ENCODE measurements around the gene SEMA3D. TPM values are rescaled to one million over a fixed set of nuclear protein-coding genes. Genes with fewer than 3 reads are reported as not detected.

SEMA3D gene
- total and polyA plus RNA-seq, 2 of the 4 experiments (the other 2 are of a cell fraction): 2.9 to 13.6 TPM

- in situ Hi-C loops (cut with MboI; ENCODE audit: low sequenced_read_pairs): no loop called here
- no peaks in the 10 kb centered on the region; the same call in 1 of the 2 replicates for H3K4me1 ChIP-seq (ENCODE audit: control insufficient read depth, insufficient read depth, low read length)
These were observed 21.6 kb downstream of the SEMA3D start for GRCh38 chr7:85165263-85165662.

More at GRCh38 chr7:85165263-85165662, 21.6 kb downstream of the SEMA3D start:
- Histone ChIP-seq H3K9me3 (ENCODE audit: control insufficient read depth, insufficient read depth, low read length) (no peaks in the 10 kb centered on the region), H4K8ac (ENCODE audit: low read depth in 2 of 2, low read length in 2 of 2) (no peak overlapping the region), H3K18ac (ENCODE audit: low read depth, low read length) (no peak overlapping the region), H2BK5ac (ENCODE audit: low read depth, low read length, poor library complexity, severe bottlenecking) (no peak overlapping the region), H2BK120ac (ENCODE audit: low read depth, low read length) (no peak overlapping the region), H3K9me1 (ENCODE audit: insufficient read depth, low read length) (no peaks in the 10 kb centered on the region), H4K5ac (ENCODE audit: low read depth, low read length) (no peak overlapping the region), H3K4me2 (ENCODE audit: low read depth, low read length) (no peak overlapping the region), H2AK5ac (ENCODE audit: low read depth, low read length) (no peak overlapping the region), H3K56ac (ENCODE audit: extremely low read depth, insufficient read depth, low read length) (no peak overlapping the region), H3K9ac (ENCODE audit: low read depth, low read length) (no peak overlapping the region), H3K14ac (replicated peaks; ENCODE audit: low read depth, low read length) (no peak overlapping the region), H2AFZ (replicated peaks; ENCODE audit: low read length, poor library complexity) (no peak overlapping the region), H4K91ac (ENCODE audit: insufficient read depth, low read depth, low read length) (no peak overlapping the region), H2AK9ac (replicated peaks; ENCODE audit: low read depth, low read length, poor library complexity) (no peak overlapping the region), H2BK20ac (ENCODE audit: low read depth, low read length) (no peak overlapping the region), H4K20me1 (ENCODE audit: insufficient read depth, low read length) (no peaks in the 10 kb centered on the region), H3K27me3 (ENCODE audit: control insufficient read depth, insufficient read depth, low read length) (no peaks in the 10 kb centered on the region), H3K23ac (ENCODE audit: low read depth, low read length) (no peak overlapping the region), H3K4me3 (ENCODE audit: insufficient read depth, low read depth, low read length) (no peak overlapping the region), H3K27ac (ENCODE audit: insufficient read depth, low read length) (no peak overlapping the region), H2BK15ac (ENCODE audit: low read depth, low read length) (no peak overlapping the region), H3K79me1 (ENCODE audit: low read depth in 1 of 2, low read length in 2 of 2) (no peaks in the 10 kb centered on the region), H3K36me3 (ENCODE audit: control insufficient read depth, insufficient read depth, low read length) (no peaks in the 10 kb centered on the region), H3K4ac (ENCODE audit: low read depth, low read length) (no peak overlapping the region)
- intact Hi-C loops (cut with micrococcal nuclease): no loop called here
- no CpG with 5 or more reads among the region's 5 CpGs for WGBS, 2 experiments (ENCODE audit: extremely low coverage in 2 of 2, insufficient read length in 1 of 2)
- DNase-seq (no peak), ATAC-seq (ENCODE audit: low read depth) (no peak)
- BruUV-seq (replicated peaks): no TSS peak
- no peak for TF ChIP-seq RCOR1 (IDR thresholded peaks at IDR 0.05; ENCODE audit: insufficient replicate concordance, low read length)
- TF ChIP-seq MAZ (IDR thresholded peaks at IDR 0.05; ENCODE audit: borderline replicate concordance, low read depth, low read length): no peak
- no peak for TF ChIP-seq MXI1 (IDR thresholded peaks at IDR 0.05; ENCODE audit: borderline replicate concordance, low read depth, low read length)
- TF ChIP-seq, protein P1, sequence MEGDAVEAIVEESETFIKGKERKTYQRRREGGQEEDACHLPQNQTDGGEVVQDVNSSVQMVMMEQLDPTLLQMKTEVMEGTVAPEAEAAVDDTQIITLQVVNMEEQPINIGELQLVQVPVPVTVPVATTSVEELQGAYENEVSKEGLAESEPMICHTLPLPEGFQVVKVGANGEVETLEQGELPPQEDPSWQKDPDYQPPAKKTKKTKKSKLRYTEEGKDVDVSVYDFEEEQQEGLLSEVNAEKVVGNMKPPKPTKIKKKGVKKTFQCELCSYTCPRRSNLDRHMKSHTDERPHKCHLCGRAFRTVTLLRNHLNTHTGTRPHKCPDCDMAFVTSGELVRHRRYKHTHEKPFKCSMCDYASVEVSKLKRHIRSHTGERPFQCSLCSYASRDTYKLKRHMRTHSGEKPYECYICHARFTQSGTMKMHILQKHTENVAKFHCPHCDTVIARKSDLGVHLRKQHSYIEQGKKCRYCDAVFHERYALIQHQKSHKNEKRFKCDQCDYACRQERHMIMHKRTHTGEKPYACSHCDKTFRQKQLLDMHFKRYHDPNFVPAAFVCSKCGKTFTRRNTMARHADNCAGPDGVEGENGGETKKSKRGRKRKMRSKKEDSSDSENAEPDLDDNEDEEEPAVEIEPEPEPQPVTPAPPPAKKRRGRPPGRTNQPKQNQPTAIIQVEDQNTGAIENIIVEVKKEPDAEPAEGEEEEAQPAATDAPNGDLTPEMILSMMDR (conservative IDR thresholded peaks at IDR 0.05; ENCODE audit: low read depth, low read length): no peak
- no peak for TF ChIP-seq CHD1 (IDR thresholded peaks at IDR 0.05; ENCODE audit: low read depth, low read length)
- no peak for TF ChIP-seq POLR2A (IDR thresholded peaks at IDR 0.05; ENCODE audit: low read depth, low read length)
- TF ChIP-seq CEBPB (IDR thresholded peaks at IDR 0.05; ENCODE audit: low read depth, low read length): no peak
- no peak for TF ChIP-seq SMC3 (IDR thresholded peaks at IDR 0.05; ENCODE audit: low read depth, low read length)
- dilution Hi-C loops (cut with HindIII; ENCODE audit: low sequenced_read_pairs, unreplicated experiment): no loop called here
- ChIA-PET CTCF (no interaction called here), POLR2A (ENCODE audit: unreplicated experiment) (no interaction called here)
